Measurements from ENCODE around the gene RPL3. TPM values are rescaled to one million over a fixed set of nuclear protein-coding genes. Genes with fewer than 3 reads are reported as not detected.

The RPL3 gene
- total and polyA plus RNA-seq, 2 of the 4 experiments (the other 2 are of a cell fraction) = 2,871 to 3,312 TPM

- Histone ChIP-seq H3K27me3 (ENCODE audit: control insufficient read depth, insufficient read depth, low read length) (no peaks in the 10 kb centered on the region), H3K14ac (replicated peaks; ENCODE audit: low read depth, low read length) (no peak overlapping the region), H3K9ac (ENCODE audit: low read depth, low read length) (no peak overlapping the region), H4K91ac (ENCODE audit: insufficient read depth, low read depth, low read length) (no peak overlapping the region), H2AK9ac (replicated peaks; ENCODE audit: low read depth, low read length, poor library complexity) (peak overlapping the region; percentile 25), H3K4ac (ENCODE audit: low read depth, low read length) (no peak overlapping the region), H4K20me1 (ENCODE audit: insufficient read depth, low read length) (peaks cover 12% of the 10 kb centered on the region), H3K36me3 (ENCODE audit: control insufficient read depth, insufficient read depth, low read length) (peaks cover 18% of the 10 kb centered on the region), H2BK120ac (ENCODE audit: low read depth, low read length) (no peak overlapping the region), H3K4me2 (ENCODE audit: low read depth, low read length) (no peak overlapping the region), H4K5ac (ENCODE audit: low read depth, low read length) (no peak overlapping the region), H3K56ac (ENCODE audit: extremely low read depth, insufficient read depth, low read length) (no peak overlapping the region), H3K9me3 (ENCODE audit: control insufficient read depth, insufficient read depth, low read length) (no peaks in the 10 kb centered on the region), H3K9me1 (ENCODE audit: insufficient read depth, low read length) (peaks cover 9% of the 10 kb centered on the region; the same call in 1 of the 2 replicates), H2BK20ac (ENCODE audit: low read depth, low read length) (no peak overlapping the region), H2BK15ac (ENCODE audit: low read depth, low read length) (no peak overlapping the region), H2AK5ac (ENCODE audit: low read depth, low read length) (no peak overlapping the region), H3K4me1 (ENCODE audit: control insufficient read depth, insufficient read depth, low read length) (peaks cover 12% of the 10 kb centered on the region), H4K8ac (ENCODE audit: low read depth in 2 of 2, low read length in 2 of 2) (no peak overlapping the region), H2BK5ac (ENCODE audit: low read depth, low read length, poor library complexity, severe bottlenecking) (no peak overlapping the region), H3K18ac (ENCODE audit: low read depth, low read length) (no peak overlapping the region), H3K23ac (ENCODE audit: low read depth, low read length) (no peak overlapping the region), H3K27ac (ENCODE audit: insufficient read depth, low read length) (no peak overlapping the region), H3K79me1 (ENCODE audit: low read depth in 1 of 2, low read length in 2 of 2) (peaks cover 0 to 7% of the 10 kb centered on the region in 2 experiments; a peak in 2 of 4 replicates), H3K4me3 (ENCODE audit: insufficient read depth, low read depth, low read length) (no peak overlapping the region), H2AFZ (replicated peaks; ENCODE audit: low read length, poor library complexity) (no peak overlapping the region)
- WGBS, 2 experiments (ENCODE audit: extremely low coverage in 2 of 2, insufficient read length in 1 of 2) = 96% methylated on average over 9 of the region's 16 CpGs; no CpG with 5 or more reads in 1 of the 2 experiments
- no TSS peak for BruUV-seq (replicated peaks)
- intact Hi-C loops (cut with micrococcal nuclease) (no loop called here), dilution Hi-C loops (cut with HindIII; ENCODE audit: low sequenced_read_pairs, unreplicated experiment) (no loop called here), in situ Hi-C loops (cut with MboI; ENCODE audit: low sequenced_read_pairs) (loop anchor here (10.0 kb wide), 1 partner anchor 439 kb away; no protein-coding TSS in a partner anchor)
- no peak for ATAC-seq (ENCODE audit: low read depth)
- DNase-seq = no peak
- ChIA-PET POLR2A (ENCODE audit: unreplicated experiment) (no interaction called here), CTCF (no interaction called here)
- no peak for TF ChIP-seq POLR2A (IDR thresholded peaks at IDR 0.05; ENCODE audit: low read depth, low read length)
- TF ChIP-seq FOS (IDR thresholded peaks at IDR 0.05; ENCODE audit: low read depth, low read length) = no peak
- TF ChIP-seq, protein P1, sequence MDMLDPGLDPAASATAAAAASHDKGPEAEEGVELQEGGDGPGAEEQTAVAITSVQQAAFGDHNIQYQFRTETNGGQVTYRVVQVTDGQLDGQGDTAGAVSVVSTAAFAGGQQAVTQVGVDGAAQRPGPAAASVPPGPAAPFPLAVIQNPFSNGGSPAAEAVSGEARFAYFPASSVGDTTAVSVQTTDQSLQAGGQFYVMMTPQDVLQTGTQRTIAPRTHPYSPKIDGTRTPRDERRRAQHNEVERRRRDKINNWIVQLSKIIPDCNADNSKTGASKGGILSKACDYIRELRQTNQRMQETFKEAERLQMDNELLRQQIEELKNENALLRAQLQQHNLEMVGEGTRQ (IDR thresholded peaks at IDR 0.05; ENCODE audit: low read depth, low read length) = no peak
- no peak for TF ChIP-seq MAFK (IDR thresholded peaks at IDR 0.05; ENCODE audit: low read depth, low read length)
- no peak for TF ChIP-seq BHLHE40 (IDR thresholded peaks at IDR 0.05; ENCODE audit: low read depth, low read length)
- TF ChIP-seq SMC3 (IDR thresholded peaks at IDR 0.05; ENCODE audit: low read depth, low read length) = no peak
- TF ChIP-seq, protein P2, sequence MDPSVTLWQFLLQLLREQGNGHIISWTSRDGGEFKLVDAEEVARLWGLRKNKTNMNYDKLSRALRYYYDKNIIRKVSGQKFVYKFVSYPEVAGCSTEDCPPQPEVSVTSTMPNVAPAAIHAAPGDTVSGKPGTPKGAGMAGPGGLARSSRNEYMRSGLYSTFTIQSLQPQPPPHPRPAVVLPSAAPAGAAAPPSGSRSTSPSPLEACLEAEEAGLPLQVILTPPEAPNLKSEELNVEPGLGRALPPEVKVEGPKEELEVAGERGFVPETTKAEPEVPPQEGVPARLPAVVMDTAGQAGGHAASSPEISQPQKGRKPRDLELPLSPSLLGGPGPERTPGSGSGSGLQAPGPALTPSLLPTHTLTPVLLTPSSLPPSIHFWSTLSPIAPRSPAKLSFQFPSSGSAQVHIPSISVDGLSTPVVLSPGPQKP (IDR thresholded peaks at IDR 0.05; ENCODE audit: borderline replicate concordance, low read depth, low read length) = no peak
- TF ChIP-seq, protein P3, sequence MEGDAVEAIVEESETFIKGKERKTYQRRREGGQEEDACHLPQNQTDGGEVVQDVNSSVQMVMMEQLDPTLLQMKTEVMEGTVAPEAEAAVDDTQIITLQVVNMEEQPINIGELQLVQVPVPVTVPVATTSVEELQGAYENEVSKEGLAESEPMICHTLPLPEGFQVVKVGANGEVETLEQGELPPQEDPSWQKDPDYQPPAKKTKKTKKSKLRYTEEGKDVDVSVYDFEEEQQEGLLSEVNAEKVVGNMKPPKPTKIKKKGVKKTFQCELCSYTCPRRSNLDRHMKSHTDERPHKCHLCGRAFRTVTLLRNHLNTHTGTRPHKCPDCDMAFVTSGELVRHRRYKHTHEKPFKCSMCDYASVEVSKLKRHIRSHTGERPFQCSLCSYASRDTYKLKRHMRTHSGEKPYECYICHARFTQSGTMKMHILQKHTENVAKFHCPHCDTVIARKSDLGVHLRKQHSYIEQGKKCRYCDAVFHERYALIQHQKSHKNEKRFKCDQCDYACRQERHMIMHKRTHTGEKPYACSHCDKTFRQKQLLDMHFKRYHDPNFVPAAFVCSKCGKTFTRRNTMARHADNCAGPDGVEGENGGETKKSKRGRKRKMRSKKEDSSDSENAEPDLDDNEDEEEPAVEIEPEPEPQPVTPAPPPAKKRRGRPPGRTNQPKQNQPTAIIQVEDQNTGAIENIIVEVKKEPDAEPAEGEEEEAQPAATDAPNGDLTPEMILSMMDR (conservative IDR thresholded peaks at IDR 0.05; ENCODE audit: low read depth, low read length) = no peak
- no peak for TF ChIP-seq RFX5 (IDR thresholded peaks at IDR 0.05; ENCODE audit: low read depth, low read length)
- no peak for TF ChIP-seq RCOR1 (IDR thresholded peaks at IDR 0.05; ENCODE audit: insufficient replicate concordance, low read length)
- no peak for TF ChIP-seq MAZ (IDR thresholded peaks at IDR 0.05; ENCODE audit: borderline replicate concordance, low read depth, low read length)
- no peak for TF ChIP-seq CHD1 (IDR thresholded peaks at IDR 0.05; ENCODE audit: low read depth, low read length)
- no peak for TF ChIP-seq NFE2L2 (IDR thresholded peaks at IDR 0.05; ENCODE audit: low read depth, low read length)
- TF ChIP-seq RAD21 (IDR thresholded peaks at IDR 0.05; ENCODE audit: low read length) = no peak
- TF ChIP-seq CEBPB (IDR thresholded peaks at IDR 0.05; ENCODE audit: low read depth, low read length) = no peak
Observed at GRCh38 chr22:39303892-39304671, 15.3 kb downstream of the RPL3 start.

Data from IMR-90 (cell line).